CD4-positive, alpha-beta T cell treated with Interleukin-4 for 4 hours (primary cell): Measurements from ENCODE around the gene OSBPL2.

Experiments used
- DNase-seq: peaks from one replicate; pipeline ENCODE4 v3.0.0-alpha.2; 2020

Gene OSBPL2

DNA sequence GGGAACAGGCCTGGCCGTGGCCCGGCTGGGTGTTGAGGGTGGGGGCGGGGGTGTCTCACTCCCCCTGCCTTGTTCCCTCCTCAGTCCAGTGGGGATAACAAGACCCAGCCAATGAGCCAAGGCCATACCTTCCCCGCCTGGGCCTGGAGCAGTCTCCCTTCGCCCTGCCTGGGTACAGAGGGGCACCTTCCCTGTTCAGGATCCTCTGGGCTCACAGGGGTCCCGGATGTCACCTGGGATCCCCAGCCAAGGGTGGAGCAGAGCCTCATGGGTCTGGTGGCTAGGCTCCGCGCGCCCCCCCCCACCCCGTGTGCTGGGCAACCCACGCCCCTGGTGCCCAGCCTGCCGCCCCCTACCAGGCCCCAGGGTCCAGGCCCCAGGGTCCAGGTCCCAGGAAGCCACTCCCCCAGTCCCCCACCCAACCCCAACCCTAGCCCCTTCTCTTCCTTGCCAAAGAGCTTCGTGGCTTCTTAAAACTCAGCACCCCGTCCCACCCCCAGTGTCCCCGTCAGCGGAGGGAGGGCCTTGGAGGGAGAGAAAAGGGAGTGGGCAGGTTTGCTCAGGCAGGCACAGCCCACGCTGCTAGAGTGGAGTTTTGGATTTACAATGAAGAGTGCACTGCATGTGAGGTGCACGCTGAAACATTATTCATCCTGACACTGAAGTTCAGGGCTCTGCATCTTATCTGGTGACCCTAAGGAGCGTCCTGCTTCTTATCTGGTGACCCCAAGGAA is 30.1 kb upstream of the OSBPL2 start:
- no peak for DNase-seq

GRCh38 chr20:62208795-62209755 is 29.2 kb upstream of the OSBPL2 start:
- DNase-seq, result no peak

- no peak for DNase-seq
These were observed 28.3 kb upstream of the OSBPL2 start for GRCh38 chr20:62209850-62210495.

DNA sequence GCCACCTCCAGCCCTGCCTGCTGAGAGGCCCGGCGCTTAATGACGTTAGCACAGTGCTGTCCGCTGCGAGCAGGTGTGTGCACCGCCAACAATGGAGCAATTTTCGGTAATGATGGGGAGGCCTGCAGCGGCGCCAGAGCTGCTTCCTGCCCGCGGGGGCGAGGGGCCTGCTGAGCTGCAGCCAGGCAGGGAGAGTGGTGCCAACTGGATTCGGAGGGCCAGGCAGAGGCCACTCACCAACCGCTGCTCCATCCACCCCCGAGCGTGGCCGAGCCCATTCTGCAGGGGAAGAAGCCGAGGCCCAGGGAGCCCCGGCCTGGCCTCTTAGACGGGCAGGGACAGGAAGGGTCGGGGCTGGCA is 27.8 kb upstream of the OSBPL2 start:
- no peak for DNase-seq

GRCh38 chr20:62211216-62211615 is 27.1 kb upstream of the OSBPL2 start:
- no peak for DNase-seq

DNA sequence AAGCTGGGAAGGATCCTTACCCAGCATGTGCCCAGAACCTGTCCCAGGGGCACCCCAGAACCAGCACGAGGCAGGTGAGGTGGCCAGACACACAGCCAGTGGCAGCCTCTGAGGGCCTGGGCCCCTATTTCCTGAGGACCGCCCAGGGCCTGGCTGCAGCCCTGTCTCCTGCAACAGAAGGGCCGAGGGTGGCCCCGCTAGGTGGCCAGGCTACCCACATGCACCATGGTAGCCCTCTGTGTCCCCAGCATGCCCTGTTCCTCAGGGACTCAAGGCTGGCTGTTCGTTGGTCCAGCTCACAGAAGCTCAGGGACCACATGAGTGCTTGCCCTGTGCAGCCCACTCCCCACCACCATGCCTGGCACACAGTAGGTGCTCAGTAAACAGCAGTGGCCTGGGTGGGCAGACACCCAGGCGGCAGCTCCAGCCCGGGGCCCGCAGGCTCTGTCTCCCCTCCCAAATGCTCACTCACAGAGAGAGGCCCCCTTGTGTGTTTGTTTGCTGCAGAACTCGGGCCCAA is 26.5 kb upstream of the OSBPL2 start:
- no peak for DNase-seq

GRCh38 chr20:62212299-62212698 is 26.0 kb upstream of the OSBPL2 start:
- DNase-seq, result no peak

DNA sequence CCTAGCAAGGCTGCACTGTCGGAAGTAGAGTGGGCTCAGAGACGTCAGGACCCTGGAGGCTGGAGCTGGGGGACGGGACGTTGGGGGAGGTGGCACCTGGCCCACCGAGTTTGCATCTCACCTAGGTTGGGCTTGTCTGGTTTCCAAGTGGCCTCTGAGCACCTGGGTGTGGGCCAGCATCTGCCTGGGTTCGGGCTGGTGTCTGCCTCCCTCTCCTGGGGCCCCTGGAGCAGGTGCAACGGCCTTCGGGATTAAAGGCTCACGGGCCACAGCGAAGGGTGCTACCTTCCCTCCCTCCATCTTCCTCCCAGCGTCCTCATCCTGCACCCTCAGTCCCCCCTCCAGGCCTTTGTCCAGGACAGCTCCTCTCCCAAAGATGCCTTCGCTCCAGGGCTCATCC is 24.3 kb upstream of the OSBPL2 start:
- DNase-seq, result no peak

- DNase-seq, result no peak
These were observed 23.0 kb upstream of the OSBPL2 start for GRCh38 chr20:62215020-62215990.

DNA sequence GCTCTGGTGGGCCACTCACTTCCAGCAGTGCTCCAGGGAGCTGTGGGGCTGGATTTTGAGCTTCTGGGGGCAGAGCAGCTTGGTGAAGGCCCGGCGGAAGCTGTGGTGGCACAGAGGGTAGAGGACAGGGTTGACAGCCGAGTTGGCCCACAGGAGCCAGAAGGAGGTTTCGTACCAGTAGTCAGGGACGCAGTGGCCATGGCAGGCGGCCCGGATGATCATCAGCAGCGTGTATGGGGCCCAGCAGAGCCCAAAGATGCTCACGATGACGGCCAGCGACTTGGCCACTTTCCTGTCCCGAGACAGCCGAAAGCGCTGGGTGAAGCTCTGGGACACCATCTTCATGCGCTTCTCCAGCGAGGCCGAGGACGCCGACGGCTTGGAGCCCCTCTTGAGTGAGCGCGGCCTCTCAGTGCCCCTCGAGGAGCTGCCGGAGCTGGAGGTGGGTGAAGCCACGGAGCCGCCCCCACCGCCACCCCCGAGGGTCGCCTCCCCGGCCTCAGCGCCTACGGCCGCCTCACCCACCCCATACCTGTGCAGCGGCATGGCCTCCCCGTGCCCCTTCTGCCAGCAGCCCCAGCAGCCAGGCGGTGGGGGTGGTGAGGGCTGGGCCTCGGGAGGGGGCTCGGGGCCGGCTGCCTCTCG is 22.2 kb upstream of the OSBPL2 start:
- DNase-seq, result no peak

- no peak for DNase-seq
These were observed 21.4 kb upstream of the OSBPL2 start for GRCh38 chr20:62216636-62217566.

DNA sequence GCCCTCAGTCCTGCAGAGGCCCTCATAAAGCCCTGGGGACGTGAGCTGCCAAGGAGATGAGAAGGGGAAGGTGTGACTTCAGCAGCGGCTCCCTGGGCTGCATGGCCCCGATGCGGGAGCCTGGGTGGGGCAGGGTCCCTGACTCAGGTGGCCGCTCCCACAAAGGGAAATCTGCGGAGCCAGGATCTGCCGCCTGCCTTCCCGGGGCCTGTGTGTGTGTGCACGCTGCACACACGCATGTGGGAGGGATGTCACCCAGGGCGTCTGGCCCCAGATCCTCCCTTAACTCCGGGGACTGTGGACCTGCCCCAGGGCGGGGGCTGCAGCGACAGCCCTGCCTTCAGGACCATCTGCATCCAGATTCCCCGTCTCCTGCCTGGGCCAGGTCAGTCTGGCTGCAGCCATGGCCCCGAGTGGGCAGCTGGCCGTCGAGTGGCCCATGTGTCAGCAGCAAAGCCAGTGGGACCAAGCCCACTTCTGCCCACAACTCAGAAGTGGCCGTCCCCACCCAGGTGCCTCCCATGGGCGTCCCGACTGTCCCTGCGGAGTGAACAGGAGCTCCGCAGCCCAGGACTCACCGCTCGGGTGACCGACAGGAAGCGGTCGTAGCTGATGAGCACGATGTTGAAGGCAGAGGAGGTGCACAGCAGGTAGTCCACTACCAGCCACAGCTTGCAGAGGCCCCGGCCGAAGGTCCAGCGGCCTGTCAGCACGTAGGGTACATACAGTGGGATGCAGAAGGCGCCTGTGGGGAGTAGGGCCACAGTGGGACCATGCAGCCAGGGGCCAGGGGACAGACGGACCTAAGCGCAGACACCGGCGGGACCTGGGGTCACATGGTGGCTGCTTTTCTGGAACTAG is 20.2 kb upstream of the OSBPL2 start:
- DNase-seq, result no peak

DNA sequence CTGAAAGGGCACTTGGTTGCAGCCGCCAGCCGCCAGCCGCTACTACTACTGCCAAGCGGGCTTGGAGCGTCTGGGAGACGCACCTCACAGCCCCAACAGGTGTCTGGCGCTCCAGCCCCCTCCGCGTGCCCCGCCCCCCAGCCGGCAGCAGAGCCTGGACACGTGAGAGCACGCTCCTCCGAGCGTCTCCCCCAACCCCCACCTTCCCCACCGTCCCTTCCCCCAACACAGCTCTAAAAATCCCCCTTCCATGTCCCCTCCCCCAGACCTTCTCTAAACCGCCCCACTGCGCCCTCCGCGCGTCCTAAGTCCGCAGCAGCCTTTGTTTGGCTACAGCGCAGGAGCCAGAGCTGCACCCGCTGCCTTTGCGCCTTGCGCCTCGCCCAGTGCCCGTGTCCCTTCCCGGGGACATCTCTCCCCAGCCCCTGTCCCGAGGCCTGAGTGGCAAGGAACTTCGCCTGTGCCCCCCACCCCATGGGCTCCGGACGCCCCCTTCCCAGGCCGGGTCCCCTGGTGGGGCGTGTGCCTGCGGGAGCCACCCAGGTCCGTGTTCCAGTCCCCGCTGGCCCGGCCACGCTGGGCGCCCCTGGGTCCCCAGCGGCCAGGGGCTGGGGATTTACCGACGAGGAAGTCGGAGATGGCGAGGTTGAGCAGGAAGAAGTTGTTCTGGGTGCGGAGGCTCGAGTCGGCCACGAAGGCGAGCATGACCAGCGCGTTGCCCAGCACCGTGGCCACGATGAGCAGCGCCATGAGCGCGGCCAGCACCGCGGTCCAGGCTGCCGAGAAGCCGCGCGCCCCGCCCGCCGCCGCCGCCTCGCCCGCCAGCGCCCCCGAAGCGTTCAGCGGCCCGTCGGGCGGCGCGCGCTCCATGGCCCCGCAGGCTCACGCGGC is 19.0 kb upstream of the OSBPL2 start:
- no peak for DNase-seq

- DNase-seq, result peak; percentile 20
These were observed 18.2 kb upstream of the OSBPL2 start, which contains the start of gene HRH3 for GRCh38 chr20:62219992-62220665. Gene HRH3, minus strand, starts transcription at chr20:62220278. Its CDS starts 308 bp downstream, at chr20:62219970.

- DNase-seq, result no peak
These were observed 17.4 kb upstream of the OSBPL2 start for GRCh38 chr20:62220666-62221568.

DNA sequence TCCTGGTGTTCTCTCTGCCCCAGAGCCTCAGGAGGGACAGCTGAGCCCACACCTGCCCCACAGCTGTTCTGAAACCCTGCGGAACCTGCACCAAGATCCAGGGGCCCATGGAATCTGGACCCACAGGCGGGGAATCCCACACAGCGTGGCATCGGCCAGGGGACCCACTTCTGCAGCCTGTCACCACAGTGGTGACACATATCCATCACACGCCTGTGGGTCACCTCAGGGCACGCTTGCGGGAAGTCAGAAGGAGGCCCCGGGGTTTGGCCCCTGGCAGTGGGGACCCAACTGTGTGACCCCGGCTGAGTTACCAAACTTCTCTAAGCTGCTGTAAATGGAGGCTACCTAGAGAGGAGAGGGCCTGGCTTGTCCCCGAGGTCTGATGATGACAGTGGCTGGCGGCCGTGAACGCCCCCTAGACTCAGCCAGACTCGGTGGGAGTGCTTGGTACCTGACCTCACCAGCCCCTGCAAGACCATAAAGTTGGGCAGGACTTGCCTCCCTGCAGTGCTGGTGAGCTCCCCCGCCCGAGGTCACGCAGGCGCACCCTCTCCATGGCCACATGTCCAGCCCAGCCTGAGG is 16.0 kb upstream of the OSBPL2 start:
- no peak for DNase-seq
